Colonic mucosa (tissue), 4 donors: Measurements from ENCODE around the gene RCN1. TPM values are rescaled to one million over a fixed set of nuclear protein-coding genes. Genes with fewer than 3 reads are reported as not detected.

Experiments used
- DNase-seq: peaks from one replicate; pipeline ENCODE4 v3.0.0-alpha.2; 2020
- H3K27ac ChIP-seq: fragments of 200-600 bp; one replicate; pipeline ENCODE4 v1.8.0; 2021
- H3K27me3 ChIP-seq: fragments of 200-600 bp; one replicate; pipeline ENCODE4 v1.8.0; 2021
- H3K36me3 ChIP-seq: fragments of 200-600 bp; one replicate; pipeline ENCODE4 v1.8.0; 2021
- H3K4me1 ChIP-seq: fragments of 200-600 bp; one replicate; pipeline ENCODE4 v1.8.0; 2021; ENCODE audit warnings: mild to moderate bottlenecking
- H3K4me3 ChIP-seq: fragments of 200-600 bp; one replicate; pipeline ENCODE4 v1.8.0; 2021
- H3K9ac ChIP-seq, 2 donors: one replicate each; pipeline ENCODE4 v1.7.0; 2013; ENCODE audit warnings: control low read depth in 2 of 2, low read depth in 2 of 2, low read length in 2 of 2
- H3K9me3 ChIP-seq: fragments of 200-600 bp; one replicate; pipeline ENCODE4 v1.8.0; 2021
- intact Hi-C: fragments of 100-400 bp; cut with DNase I; formaldehyde crosslinking; loops from one replicate; pipeline ENCODE4 v1.14.1; 2022
- total RNA-seq, 2 donors: library from RNA; stranded (reverse); fragmentation: NEBNext Ultra II Directional in 1 of 2; extraction: Animal tissue kit (Norgen Biotek cat#: 25700) in 1 of 2; gene quantifications; one replicate each; pipeline ENCODE4 v1.2.1, GENCODE V29; 2021
- TF ChIP-seq, protein P1 (sequence below): fragments of 200-600 bp; IDR thresholded peaks from one replicate; pipeline ENCODE4 v1.8.0; 2022; ENCODE audit warnings: antibody characterized with exemption, mild to moderate bottlenecking
- donor health status: healthy.
- donor health status: DM: no; HTN: no; CAD: no.
- donor health status: DM: no; HTN: no; CAD: no.

The RCN1 gene
- total RNA-seq, 2 donors from 2014 or later: 51.0 to 52.7 TPM

DNA sequence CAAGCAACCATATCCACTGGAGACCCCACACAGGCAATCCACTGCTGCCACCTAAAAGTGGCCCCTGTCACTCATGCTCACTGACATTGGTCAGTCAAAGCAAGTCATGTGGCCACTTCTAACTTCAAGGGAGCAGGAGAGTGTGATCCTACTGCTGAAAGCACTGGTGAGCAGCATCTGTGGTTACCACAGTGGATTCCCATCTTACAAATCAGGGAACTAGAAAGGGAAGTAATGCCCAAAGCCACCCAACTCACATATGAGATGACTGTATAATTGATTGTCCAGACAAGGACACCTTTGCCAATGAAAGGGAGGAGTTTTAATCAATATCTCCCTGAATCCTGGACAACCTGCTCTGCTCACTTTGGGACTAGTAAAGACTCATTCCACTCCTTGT, 17.7 kb downstream of the RCN1 start:
- intact Hi-C loops: no loop called here
- Histone ChIP-seq H3K4me1 (no peaks in the 10 kb centered on the region), H3K27ac (no peak overlapping the region), H3K9me3 (no peaks in the 10 kb centered on the region), H3K9ac (no peak overlapping the region), H3K4me3 (no peak overlapping the region), H3K36me3 (no peaks in the 10 kb centered on the region), H3K27me3 (no peaks in the 10 kb centered on the region)
- TF ChIP-seq, protein P1, sequence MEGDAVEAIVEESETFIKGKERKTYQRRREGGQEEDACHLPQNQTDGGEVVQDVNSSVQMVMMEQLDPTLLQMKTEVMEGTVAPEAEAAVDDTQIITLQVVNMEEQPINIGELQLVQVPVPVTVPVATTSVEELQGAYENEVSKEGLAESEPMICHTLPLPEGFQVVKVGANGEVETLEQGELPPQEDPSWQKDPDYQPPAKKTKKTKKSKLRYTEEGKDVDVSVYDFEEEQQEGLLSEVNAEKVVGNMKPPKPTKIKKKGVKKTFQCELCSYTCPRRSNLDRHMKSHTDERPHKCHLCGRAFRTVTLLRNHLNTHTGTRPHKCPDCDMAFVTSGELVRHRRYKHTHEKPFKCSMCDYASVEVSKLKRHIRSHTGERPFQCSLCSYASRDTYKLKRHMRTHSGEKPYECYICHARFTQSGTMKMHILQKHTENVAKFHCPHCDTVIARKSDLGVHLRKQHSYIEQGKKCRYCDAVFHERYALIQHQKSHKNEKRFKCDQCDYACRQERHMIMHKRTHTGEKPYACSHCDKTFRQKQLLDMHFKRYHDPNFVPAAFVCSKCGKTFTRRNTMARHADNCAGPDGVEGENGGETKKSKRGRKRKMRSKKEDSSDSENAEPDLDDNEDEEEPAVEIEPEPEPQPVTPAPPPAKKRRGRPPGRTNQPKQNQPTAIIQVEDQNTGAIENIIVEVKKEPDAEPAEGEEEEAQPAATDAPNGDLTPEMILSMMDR: no peak
- no peak for DNase-seq

GRCh38 chr11:32109138-32109537, 18.3 kb downstream of the RCN1 start:
- Histone ChIP-seq H3K4me1 (no peaks in the 10 kb centered on the region), H3K9ac (no peak overlapping the region), H3K4me3 (no peak overlapping the region), H3K36me3 (no peaks in the 10 kb centered on the region), H3K27me3 (no peaks in the 10 kb centered on the region), H3K27ac (no peak overlapping the region), H3K9me3 (no peaks in the 10 kb centered on the region)
- intact Hi-C loops: no loop called here
- TF ChIP-seq, protein P1: no peak
- no peak for DNase-seq

GRCh38 chr11:32109592-32109991, 18.7 kb downstream of the RCN1 start:
- TF ChIP-seq, protein P1: no peak
- Histone ChIP-seq H3K9ac (no peak overlapping the region), H3K9me3 (no peaks in the 10 kb centered on the region), H3K4me3 (no peak overlapping the region), H3K27ac (no peak overlapping the region), H3K4me1 (no peaks in the 10 kb centered on the region), H3K27me3 (no peaks in the 10 kb centered on the region), H3K36me3 (no peaks in the 10 kb centered on the region)
- intact Hi-C loops: no loop called here
- DNase-seq: no peak

DNA sequence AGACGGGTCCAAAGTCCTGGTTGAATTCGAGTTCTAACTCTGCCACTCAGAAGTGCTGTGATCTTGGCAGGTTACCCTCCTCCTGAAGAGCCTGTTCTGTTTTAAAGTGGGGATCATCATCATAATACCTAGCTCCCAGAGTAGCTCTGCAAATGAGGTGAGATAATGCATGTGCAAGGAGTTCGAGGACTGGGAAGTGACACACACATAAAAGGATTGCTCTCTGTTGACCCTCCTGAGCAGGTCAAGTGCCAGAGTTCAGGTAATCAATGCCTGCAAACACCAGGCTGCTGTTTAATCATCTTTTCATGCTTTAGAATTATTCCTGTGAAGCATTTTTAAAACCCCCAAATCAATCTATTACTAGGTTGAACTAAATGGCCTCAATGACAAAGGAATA, 19.9 kb downstream of the RCN1 start:
- no peaks in the 10 kb centered on the region for H3K9me3 ChIP-seq
- H3K9ac ChIP-seq: no peak overlapping the region
- TF ChIP-seq, protein P1: no peak
- no peaks in the 10 kb centered on the region for H3K27me3 ChIP-seq
- no peak overlapping the region for H3K4me3 ChIP-seq
- no peaks in the 10 kb centered on the region for H3K4me1 ChIP-seq
- intact Hi-C loops: no loop called here
- no peak overlapping the region for H3K27ac ChIP-seq
- no peaks in the 10 kb centered on the region for H3K36me3 ChIP-seq
- no peak for DNase-seq

DNA sequence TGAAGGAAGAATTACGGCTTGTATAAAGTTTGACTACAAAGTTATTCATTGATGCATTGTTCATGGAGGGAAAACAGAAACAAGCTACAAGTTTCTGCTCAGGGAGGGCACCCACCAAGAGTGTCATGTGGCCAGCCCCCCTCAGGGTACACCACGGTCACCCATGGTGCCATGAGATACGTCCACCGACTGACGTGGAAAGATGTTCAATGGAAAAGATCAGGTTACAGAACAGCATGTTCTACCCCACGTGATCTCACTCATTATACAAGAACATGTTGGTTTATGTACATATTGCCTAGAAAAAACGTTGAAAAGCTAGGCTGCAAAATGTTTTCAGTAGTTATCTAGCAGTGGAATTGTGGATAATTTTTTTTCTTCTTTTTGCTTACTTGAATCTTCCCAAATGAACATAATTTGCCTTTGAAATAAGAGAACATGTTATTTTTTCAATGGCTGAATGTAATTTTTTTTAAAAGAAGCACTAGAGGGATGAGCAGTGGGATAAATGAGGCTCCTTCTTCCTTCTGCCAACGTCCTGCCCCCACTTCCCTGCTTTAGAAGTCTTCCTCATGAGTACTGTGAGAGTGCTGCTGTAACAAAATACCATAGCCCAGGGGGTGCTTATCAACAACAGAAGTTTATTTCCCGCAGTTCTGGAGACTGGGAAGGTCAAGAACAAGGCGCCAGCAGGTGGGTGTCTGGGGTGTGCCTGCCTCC, 22.5 kb downstream of the RCN1 start:
- Histone ChIP-seq H3K9me3 (no peaks in the 10 kb centered on the region), H3K4me1 (no peaks in the 10 kb centered on the region), H3K9ac (no peak overlapping the region), H3K27me3 (no peaks in the 10 kb centered on the region), H3K27ac (no peak overlapping the region), H3K36me3 (no peaks in the 10 kb centered on the region), H3K4me3 (no peak overlapping the region)
- intact Hi-C loops: no loop called here
- TF ChIP-seq, protein P1: no peak
- no peak for DNase-seq
